Measurements from ENCODE around the gene HIGD2B. TPM values are rescaled to one million over a fixed set of nuclear protein-coding genes. Genes with fewer than 3 reads are reported as not detected.
"Not testable (repeated sequence)": the region's sequence is repeated elsewhere in the genome, so short reads cannot be mapped to it uniquely, and the experiment has no call there.

The HIGD2B gene
- total RNA-seq = under 1 TPM in 1 of 2 experiments, not detected in 1; 0.24 TPM

GRCh38 chr15:72685925-72686794 lies at the start of gene HIGD2B, which contains the start of gene BBS4:
Gene HIGD2B, minus strand, starts transcription at chr15:72686182. Its CDS starts 9,808 bp downstream, at chr15:72676374.
Gene BBS4, plus strand, starts transcription at chr15:72686207. Its CDS starts 21 bp downstream, at chr15:72686228.
- Mint-ChIP-seq H3K9me3 (ENCODE audit: insufficient read depth) (no peaks in the 10 kb centered on the region), H3K27me3 (ENCODE audit: low read depth) (peaks cover under 1% of the 10 kb centered on the region), H3K27ac (peak within 1 kb of the TSS; percentile 92), H3K4me3 (peak within 1 kb of the TSS; percentile 90), H3K4me1 (ENCODE audit: low read depth) (peaks cover 16% of the 10 kb centered on the region), H3K36me3 (ENCODE audit: low read depth) (no peaks in the 10 kb centered on the region)
- CTCF ChIA-PET = interaction anchor here (0.9 to 2.7 kb wide), 8 partner anchors 13 to 459 kb away, joined by 4 to 10 read pairs (median 5); no protein-coding TSS in a partner anchor
- peak; percentile 95 for ATAC-seq
- peak; percentile 93 for DNase-seq
- POLR2A ChIA-PET = interaction anchor here (0.7 to 1.3 kb wide), 4 partner anchors 53 to 313 kb away, joined by 3 to 5 read pairs (median 3); partner anchors contain the start of gene HEXA

GRCh38 chr15:72735111-72735510 lies 49.1 kb upstream of the HIGD2B start:
- ATAC-seq (no peak), DNase-seq (no peak)
- ChIA-PET CTCF (interaction anchor here (0.7 to 3.8 kb wide), 4 partner anchors 13 to 539 kb away, joined by 3 to 29 read pairs (median 4); no protein-coding TSS in a partner anchor), POLR2A (no interaction called here)
- Mint-ChIP-seq H3K36me3 (ENCODE audit: low read depth) (peaks cover 52% of the 10 kb centered on the region), H3K27ac (no peak overlapping the region), H3K4me3 (no peak overlapping the region), H3K27me3 (ENCODE audit: low read depth) (no peaks in the 10 kb centered on the region), H3K9me3 (ENCODE audit: insufficient read depth) (no peaks in the 10 kb centered on the region), H3K4me1 (ENCODE audit: low read depth) (peaks cover 17% of the 10 kb centered on the region)

GRCh38 chr15:72733941-72734738 lies 48.2 kb upstream of the HIGD2B start:
- Mint-ChIP-seq H3K36me3 (ENCODE audit: low read depth) (peaks cover 44% of the 10 kb centered on the region), H3K27me3 (ENCODE audit: low read depth) (no peaks in the 10 kb centered on the region), H3K27ac (no peak overlapping the region), H3K4me3 (no peak overlapping the region), H3K4me1 (ENCODE audit: low read depth) (peaks cover 8% of the 10 kb centered on the region), H3K9me3 (ENCODE audit: insufficient read depth) (no peaks in the 10 kb centered on the region)
- ChIA-PET POLR2A (interaction anchor here (0.9 kb wide), 1 partner anchor 50 kb away, joined by 4 read pairs; no protein-coding TSS in a partner anchor), CTCF (interaction anchor here (1.1 to 3.8 kb wide), 2 partner anchors 9 to 12 kb away, joined by 3 to 29 read pairs; no protein-coding TSS in a partner anchor)
- DNase-seq (no peak), ATAC-seq (no peak)

- no peak for ATAC-seq
- Mint-ChIP-seq H3K4me1 (ENCODE audit: low read depth) (peaks cover 4% of the 10 kb centered on the region), H3K27me3 (ENCODE audit: low read depth) (no peaks in the 10 kb centered on the region), H3K9me3 (ENCODE audit: insufficient read depth) (no peaks in the 10 kb centered on the region), H3K36me3 (ENCODE audit: low read depth) (peaks cover 30% of the 10 kb centered on the region), H3K27ac (no peak overlapping the region), H3K4me3 (no peak overlapping the region)
- CTCF ChIA-PET = interaction anchor here (0.7 to 2.5 kb wide), 3 partner anchors 8 to 11 kb away, joined by 3 to 16 read pairs (median 3); no protein-coding TSS in a partner anchor
- DNase-seq = no peak
- POLR2A ChIA-PET = interaction anchor here (0.6 kb wide), 1 partner anchor 17 kb away, joined by 3 read pairs; no protein-coding TSS in a partner anchor
Measured at GRCh38 chr15:72732516-72732915, 46.5 kb upstream of the HIGD2B start.

- Mint-ChIP-seq H3K27ac (no peak overlapping the region), H3K36me3 (ENCODE audit: low read depth) (peaks cover 26% of the 10 kb centered on the region), H3K4me1 (ENCODE audit: low read depth) (peaks cover 4% of the 10 kb centered on the region), H3K9me3 (ENCODE audit: insufficient read depth) (no peaks in the 10 kb centered on the region), H3K4me3 (no peak overlapping the region), H3K27me3 (ENCODE audit: low read depth) (no peaks in the 10 kb centered on the region)
- DNase-seq (no peak), ATAC-seq (no peak)
- ChIA-PET POLR2A (interaction anchor here (0.6 kb wide), 1 partner anchor 17 kb away, joined by 3 read pairs; no protein-coding TSS in a partner anchor), CTCF (interaction anchor here (0.7 to 2.5 kb wide), 4 partner anchors 8 to 61 kb away, joined by 3 to 16 read pairs (median 3); no protein-coding TSS in a partner anchor)
Measured at GRCh38 chr15:72732086-72732485, 46.1 kb upstream of the HIGD2B start.

GRCh38 chr15:72728821-72729220 lies 42.8 kb upstream of the HIGD2B start:
- Mint-ChIP-seq H3K27ac (no peak overlapping the region), H3K36me3 (ENCODE audit: low read depth) (peaks cover 10% of the 10 kb centered on the region), H3K4me1 (ENCODE audit: low read depth) (peaks cover 2% of the 10 kb centered on the region), H3K9me3 (ENCODE audit: insufficient read depth) (no peaks in the 10 kb centered on the region), H3K4me3 (no peak overlapping the region), H3K27me3 (ENCODE audit: low read depth) (no peaks in the 10 kb centered on the region)
- ATAC-seq (no peak), DNase-seq (no peak)
- ChIA-PET POLR2A (no interaction called here), CTCF (interaction anchor here (1.4 to 2.0 kb wide), 2 partner anchors 10 to 22 kb away, joined by 3 to 7 read pairs; no protein-coding TSS in a partner anchor)

GRCh38 chr15:72728249-72728648 lies 42.3 kb upstream of the HIGD2B start:
- H3K4me1 Mint-ChIP-seq (ENCODE audit: low read depth); POLR2A ChIA-PET; ATAC-seq: not testable (repeated sequence)

GRCh38 chr15:72727154-72727553 lies 41.2 kb upstream of the HIGD2B start:
- DNase-seq = no peak
- H3K9me3 Mint-ChIP-seq (ENCODE audit: insufficient read depth) = no peaks in the 10 kb centered on the region
- POLR2A ChIA-PET = no interaction called here
- peaks cover 9% of the 10 kb centered on the region for H3K36me3 Mint-ChIP-seq (ENCODE audit: low read depth)
- H3K27ac Mint-ChIP-seq = no peak overlapping the region
- H3K4me1 Mint-ChIP-seq (ENCODE audit: low read depth) = peaks cover 2% of the 10 kb centered on the region
- no peaks in the 10 kb centered on the region for H3K27me3 Mint-ChIP-seq (ENCODE audit: low read depth)
- CTCF ChIA-PET = interaction anchor here (1.1 to 1.6 kb wide), 2 partner anchors 43 to 56 kb away, joined by 3 to 4 read pairs; no protein-coding TSS in a partner anchor
- ATAC-seq = no peak
- no peak overlapping the region for H3K4me3 Mint-ChIP-seq

More at GRCh38 chr15:72728249-72728648, 42.3 kb upstream of the HIGD2B start:
- not testable (repeated sequence) for H3K27ac Mint-ChIP-seq; H3K9me3 Mint-ChIP-seq (ENCODE audit: insufficient read depth); DNase-seq; H3K36me3 Mint-ChIP-seq (ENCODE audit: low read depth); H3K27me3 Mint-ChIP-seq (ENCODE audit: low read depth); H3K4me3 Mint-ChIP-seq
- CTCF ChIA-PET = interaction anchor here (1.0 to 2.0 kb wide), 4 partner anchors 9 to 322 kb away, joined by 3 to 7 read pairs (median 3); no protein-coding TSS in a partner anchor

GRCh38 chr15:72725851-72726250 lies 39.9 kb upstream of the HIGD2B start:
- CTCF ChIA-PET = interaction anchor here (1.1 kb wide), 1 partner anchor 57 kb away, joined by 4 read pairs; no protein-coding TSS in a partner anchor
- H3K9me3 Mint-ChIP-seq (ENCODE audit: insufficient read depth); POLR2A ChIA-PET; DNase-seq; H3K4me1 Mint-ChIP-seq (ENCODE audit: low read depth); H3K27me3 Mint-ChIP-seq (ENCODE audit: low read depth); H3K4me3 Mint-ChIP-seq; ATAC-seq; H3K27ac Mint-ChIP-seq; H3K36me3 Mint-ChIP-seq (ENCODE audit: low read depth): not testable (repeated sequence)

GRCh38 chr15:72725446-72725845 lies 39.5 kb upstream of the HIGD2B start:
- ATAC-seq (no peak), DNase-seq (no peak)
- no peaks in the 10 kb centered on the region for H3K27me3 Mint-ChIP-seq (ENCODE audit: low read depth)
- no peaks in the 10 kb centered on the region for H3K9me3 Mint-ChIP-seq (ENCODE audit: insufficient read depth)
- H3K27ac Mint-ChIP-seq = no peak overlapping the region
- CTCF ChIA-PET = no interaction called here
- H3K36me3 Mint-ChIP-seq (ENCODE audit: low read depth) = no peaks in the 10 kb centered on the region
- H3K4me1 Mint-ChIP-seq (ENCODE audit: low read depth) = peaks cover 2% of the 10 kb centered on the region
- no peak overlapping the region for H3K4me3 Mint-ChIP-seq
- POLR2A ChIA-PET = no interaction called here

GRCh38 chr15:72724028-72724427 lies 38.0 kb upstream of the HIGD2B start:
- Mint-ChIP-seq H3K27me3 (ENCODE audit: low read depth) (no peaks in the 10 kb centered on the region), H3K9me3 (ENCODE audit: insufficient read depth) (no peaks in the 10 kb centered on the region), H3K4me1 (ENCODE audit: low read depth) (peaks cover 2% of the 10 kb centered on the region), H3K27ac (no peak overlapping the region), H3K36me3 (ENCODE audit: low read depth) (no peaks in the 10 kb centered on the region), H3K4me3 (no peak overlapping the region)
- CTCF ChIA-PET = interaction anchor here (1.0 to 3.8 kb wide), 8 partner anchors 9 to 517 kb away, joined by 3 to 29 read pairs (median 8); no protein-coding TSS in a partner anchor
- DNase-seq = no peak
- no peak for ATAC-seq
- POLR2A ChIA-PET = no interaction called here

Measured in activated CD8-positive, alpha-beta T cell treated with anti-CD3 and anti-CD28 coated beads, Interleukin-2, amount 10 ng/mL, durations not matched to agents 7 days and 5 days (primary cell).